Measurements from ENCODE around the gene NDE1. TPM values are rescaled to one million over a fixed set of nuclear protein-coding genes. Genes with fewer than 3 reads are reported as not detected.

NDE1 gene
- total RNA-seq, 4 donors from 2014 or later, result 4.0 to 26.2 (median 11.9) TPM

DNA sequence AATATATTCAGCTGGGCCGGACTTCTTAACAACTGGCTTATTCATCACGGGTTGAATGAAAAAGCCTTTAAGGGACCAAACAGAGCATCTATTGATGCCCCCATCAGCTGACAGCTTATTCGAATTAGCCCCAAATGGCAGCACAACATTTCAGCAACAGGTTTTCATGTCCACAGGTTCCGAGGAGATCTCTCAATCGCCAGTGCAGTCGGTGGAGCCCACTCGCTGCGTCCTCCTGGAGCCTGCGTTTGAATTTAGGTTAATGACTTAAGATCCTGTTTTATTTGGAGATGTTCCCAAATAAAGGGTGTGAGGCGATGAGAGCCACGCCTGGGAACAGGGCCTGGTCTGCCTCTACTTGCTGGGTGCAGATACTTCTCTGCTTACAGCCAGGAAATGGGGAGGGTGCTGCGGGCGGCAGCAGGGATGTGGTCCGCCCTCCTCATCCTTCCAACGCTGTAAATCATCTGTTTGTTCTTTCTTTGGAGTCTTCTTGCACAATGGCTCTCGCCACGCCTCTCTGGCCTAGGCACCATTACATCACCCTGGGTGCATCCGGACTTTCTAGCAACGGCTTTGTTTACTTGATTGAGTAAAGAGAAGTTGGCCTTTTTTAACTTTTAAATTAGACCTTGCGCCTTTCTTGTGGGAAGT is 22.6 kb downstream of the NDE1 start:
- DNase-seq, result peak; percentile 91 to 95
- peak overlapping the region; percentile 79 to 90 (median 83) for H3K27ac ChIP-seq
- no peaks in the 10 kb centered on the region for H3K27me3 ChIP-seq
- TF ChIP-seq POLR2A (IDR thresholded peaks at IDR 0.05), result peak in 1 of 2 donors; percentile 49
- TF ChIP-seq, protein P1, sequence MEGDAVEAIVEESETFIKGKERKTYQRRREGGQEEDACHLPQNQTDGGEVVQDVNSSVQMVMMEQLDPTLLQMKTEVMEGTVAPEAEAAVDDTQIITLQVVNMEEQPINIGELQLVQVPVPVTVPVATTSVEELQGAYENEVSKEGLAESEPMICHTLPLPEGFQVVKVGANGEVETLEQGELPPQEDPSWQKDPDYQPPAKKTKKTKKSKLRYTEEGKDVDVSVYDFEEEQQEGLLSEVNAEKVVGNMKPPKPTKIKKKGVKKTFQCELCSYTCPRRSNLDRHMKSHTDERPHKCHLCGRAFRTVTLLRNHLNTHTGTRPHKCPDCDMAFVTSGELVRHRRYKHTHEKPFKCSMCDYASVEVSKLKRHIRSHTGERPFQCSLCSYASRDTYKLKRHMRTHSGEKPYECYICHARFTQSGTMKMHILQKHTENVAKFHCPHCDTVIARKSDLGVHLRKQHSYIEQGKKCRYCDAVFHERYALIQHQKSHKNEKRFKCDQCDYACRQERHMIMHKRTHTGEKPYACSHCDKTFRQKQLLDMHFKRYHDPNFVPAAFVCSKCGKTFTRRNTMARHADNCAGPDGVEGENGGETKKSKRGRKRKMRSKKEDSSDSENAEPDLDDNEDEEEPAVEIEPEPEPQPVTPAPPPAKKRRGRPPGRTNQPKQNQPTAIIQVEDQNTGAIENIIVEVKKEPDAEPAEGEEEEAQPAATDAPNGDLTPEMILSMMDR (IDR thresholded peaks at IDR 0.05 in 4 of 5, conservative IDR thresholded peaks at IDR 0.05 in 1 of 5), result no peak
- no peaks in the 10 kb centered on the region for H3K9me3 ChIP-seq
- peaks cover 14 to 20% of the 10 kb centered on the region in 2 donors for H3K4me1 ChIP-seq
- H3K4me3 ChIP-seq, result peak overlapping the region; percentile 8 to 44 (median 22)
- peaks cover 4 to 9% of the 10 kb centered on the region in 2 donors for H3K36me3 ChIP-seq
- intact Hi-C loops (cut with DNase I; ENCODE audit: low total_unique reads), result loop anchor here (2.0 kb wide), 1 partner anchor 22 kb away; the partner anchor contains the start of gene NDE1
- peak; percentile 99 for ATAC-seq
- in situ Hi-C loops (cut with MboI; ENCODE audit: low sequenced_read_pairs in 4 of 4), result loop anchor here in 1 of 4 donors (10.0 kb wide), 1 partner anchor 62 kb away; no protein-coding TSS in a partner anchor

DNA sequence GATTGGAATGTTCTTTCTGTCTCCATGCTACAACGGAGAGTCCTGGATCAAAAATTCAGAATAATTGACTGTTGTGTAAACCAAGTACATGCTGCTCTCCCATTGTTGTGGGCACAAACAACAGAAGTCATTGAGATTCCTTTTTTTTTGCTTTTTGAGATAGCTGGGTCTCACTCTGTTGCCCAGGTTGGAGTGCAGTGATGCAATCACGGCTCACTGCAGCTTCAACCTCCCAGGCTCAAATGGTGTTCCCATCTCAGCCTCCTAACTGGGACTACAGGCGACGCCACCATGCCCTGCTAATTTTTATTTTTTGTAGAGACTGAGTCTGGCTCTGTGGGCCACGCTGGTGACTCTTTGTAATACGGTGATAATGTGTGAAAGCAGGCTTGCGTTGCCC is 24.5 kb downstream of the NDE1 start:
- Histone ChIP-seq H3K4me3 (no peak overlapping the region), H3K27me3 (no peaks in the 10 kb centered on the region), H3K9me3 (no peaks in the 10 kb centered on the region), H3K36me3 (peaks cover 0 to 13% of the 10 kb centered on the region in 2 donors), H3K27ac (no peak overlapping the region), H3K4me1 (peaks cover 14 to 20% of the 10 kb centered on the region in 2 donors)
- intact Hi-C loops (cut with DNase I; ENCODE audit: low total_unique reads) (no loop called here), in situ Hi-C loops (cut with MboI; ENCODE audit: low sequenced_read_pairs in 4 of 4) (loop anchor here in 1 of 4 donors (10.0 kb wide), 1 partner anchor 60 kb away; no protein-coding TSS in a partner anchor)
- DNase-seq (no peak), ATAC-seq (no peak)
- TF ChIP-seq, protein P1 (IDR thresholded peaks at IDR 0.05 in 4 of 5, conservative IDR thresholded peaks at IDR 0.05 in 1 of 5), result no peak
- no peak for TF ChIP-seq POLR2A (IDR thresholded peaks at IDR 0.05)

DNA sequence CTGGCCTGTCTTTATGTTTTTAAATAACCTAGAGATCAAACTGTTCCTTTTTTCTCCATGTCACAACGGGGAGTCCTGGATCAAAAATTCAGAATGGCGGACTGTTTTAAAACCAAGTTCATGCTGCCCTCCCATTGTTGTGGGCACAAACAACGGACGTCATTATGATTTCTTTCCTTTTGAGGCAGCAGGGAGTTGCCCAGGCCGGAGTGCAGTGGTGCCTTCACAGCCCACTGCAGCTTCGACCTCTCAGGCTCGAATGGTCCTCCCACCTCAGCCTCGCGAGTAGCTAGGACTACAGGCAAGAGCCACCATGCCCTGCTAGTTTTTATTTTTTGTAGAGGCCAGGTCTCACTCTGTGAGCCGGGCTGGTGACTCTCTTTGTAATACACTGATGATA is 26.5 kb downstream of the NDE1 start:
- peaks cover 14 to 20% of the 10 kb centered on the region in 2 donors for H3K4me1 ChIP-seq
- H3K4me3 ChIP-seq, result no peak overlapping the region
- TF ChIP-seq, protein P1 (IDR thresholded peaks at IDR 0.05 in 4 of 5, conservative IDR thresholded peaks at IDR 0.05 in 1 of 5), result no peak
- no peak for TF ChIP-seq POLR2A (IDR thresholded peaks at IDR 0.05)
- intact Hi-C loops (cut with DNase I; ENCODE audit: low total_unique reads) (no loop called here), in situ Hi-C loops (cut with MboI; ENCODE audit: low sequenced_read_pairs in 4 of 4) (loop anchor here in 1 of 4 donors (10.0 kb wide), 1 partner anchor 58 kb away; no protein-coding TSS in a partner anchor)
- no peaks in the 10 kb centered on the region for H3K9me3 ChIP-seq
- H3K27ac ChIP-seq, result no peak overlapping the region
- H3K36me3 ChIP-seq, result peaks cover 0 to 13% of the 10 kb centered on the region in 2 donors
- no peaks in the 10 kb centered on the region for H3K27me3 ChIP-seq
- ATAC-seq, result no peak
- DNase-seq, result no peak

DNA sequence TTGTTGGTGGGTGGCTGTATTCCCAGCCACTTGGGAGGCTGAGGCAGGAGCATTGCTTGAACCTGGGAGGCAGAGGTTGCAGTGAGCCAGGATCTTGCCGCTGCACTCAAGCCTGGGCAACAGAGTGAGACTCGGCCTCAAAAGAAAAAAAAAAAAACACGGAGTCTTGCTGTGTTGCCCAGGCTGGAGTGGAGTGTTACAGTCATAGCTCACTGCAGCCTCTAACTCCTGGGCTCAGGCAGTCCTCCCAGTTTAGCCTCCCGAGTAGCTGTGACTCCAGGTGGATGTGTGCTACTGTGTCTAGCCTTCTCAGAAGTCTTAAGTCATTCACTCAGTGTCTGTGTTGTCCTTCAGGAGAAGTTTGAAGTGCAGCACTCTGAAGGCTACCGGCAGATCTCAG is 27.4 kb downstream of the NDE1 start:
- no peak for ATAC-seq
- H3K27ac ChIP-seq, result no peak overlapping the region
- H3K9me3 ChIP-seq, result no peaks in the 10 kb centered on the region
- no peak for DNase-seq
- no peaks in the 10 kb centered on the region for H3K27me3 ChIP-seq
- H3K4me1 ChIP-seq, result peaks cover 9 to 12% of the 10 kb centered on the region in 2 donors
- intact Hi-C loops (cut with DNase I; ENCODE audit: low total_unique reads), result no loop called here
- in situ Hi-C loops (cut with MboI; ENCODE audit: low sequenced_read_pairs in 4 of 4), result loop anchor here in 1 of 4 donors (10.0 kb wide), 1 partner anchor 57 kb away; no protein-coding TSS in a partner anchor
- H3K4me3 ChIP-seq, result no peak overlapping the region
- TF ChIP-seq, protein P1 (IDR thresholded peaks at IDR 0.05 in 4 of 5, conservative IDR thresholded peaks at IDR 0.05 in 1 of 5), result no peak
- TF ChIP-seq POLR2A (IDR thresholded peaks at IDR 0.05), result no peak
- peaks cover 0 to 13% of the 10 kb centered on the region in 2 donors for H3K36me3 ChIP-seq

All from gastrocnemius medialis (tissue), 4 donors.